MCF 10A (cell line): ENCODE data around the gene GAMT. TPM values are rescaled to one million over a fixed set of nuclear protein-coding genes. Genes with fewer than 3 reads are reported as not detected.

Experiments used
- BruUV-seq: library from RNA; stranded (reverse); fragments of 400-500 nt; replicated peaks from 2 replicates; lab custom pipeline; 2021; lab: Mats Ljungman, UMichigan
- CTCF ChIA-PET: fragments of 300-600 bp; sonication (Branson Sonifier 250); formaldehyde crosslinking; extraction: SDS; loops from one replicate; lab custom pipeline; 2021; ENCODE audit warnings: antibody characterized with exemption, inconsistent platforms; lab: Yijun Ruan, JAX
- POLR2A ChIA-PET: fragments of 300-600, 350-650 bp; sonication (Branson Sonifier 250); formaldehyde crosslinking; extraction: SDS; loops from one replicate; lab custom pipeline; 2020; ENCODE audit warnings: antibody characterized with exemption, inconsistent platforms; lab: Yijun Ruan, JAX
- DNase-seq: peaks from one replicate; pipeline ENCODE4 v3.0.0-alpha.2; 2018; ENCODE audit not compliant: unreplicated experiment
- H3K27ac Mint-ChIP-seq: one replicate; pipeline ENCODE4 v1.8.0; 2022; ENCODE audit warnings: mild to moderate bottlenecking, low read depth, mixed read lengths; ENCODE audit not compliant: unreplicated experiment
- H3K27me3 Mint-ChIP-seq: one replicate; pipeline ENCODE4 v1.8.0; 2022; ENCODE audit warnings: mixed read lengths; ENCODE audit not compliant: insufficient read depth, unreplicated experiment
- H3K36me3 Mint-ChIP-seq: one replicate; pipeline ENCODE4 v1.8.0; 2022; ENCODE audit warnings: mild to moderate bottlenecking, moderate library complexity, mixed read lengths; ENCODE audit not compliant: insufficient read depth, unreplicated experiment
- H3K4me1 Mint-ChIP-seq: one replicate; pipeline ENCODE4 v1.8.0; 2022; ENCODE audit warnings: mixed read lengths; ENCODE audit not compliant: insufficient read depth, unreplicated experiment
- H3K4me3 Mint-ChIP-seq: one replicate; pipeline ENCODE4 v1.8.0; 2022; ENCODE audit warnings: mild to moderate bottlenecking, moderate library complexity, mixed read lengths; ENCODE audit not compliant: unreplicated experiment
- H3K9me3 Mint-ChIP-seq: one replicate; pipeline ENCODE4 v1.8.0; 2022; ENCODE audit warnings: mixed read lengths; ENCODE audit not compliant: unreplicated experiment
- CTCF ChIP-seq: fragments of 200-600 bp; IDR thresholded peaks from one replicate; pipeline ENCODE4 v1.8.0; 2022; ENCODE audit warnings: antibody characterized with exemption, mild to moderate bottlenecking; ENCODE audit not compliant: unreplicated experiment
- intact Hi-C: fragments of 100-400 bp; cut with micrococcal nuclease; formaldehyde crosslinking; loops from 2 replicates; pipeline ENCODE4 v1.14.1; 2022
- total RNA-seq: library from RNA; stranded (reverse); gene quantifications from 2 replicates; pipeline ENCODE4 v1.2.3, GENCODE V29; 2022

Gene GAMT
- total RNA-seq, 1 experiment from 2014 or later, result 7.0 TPM

GRCh38 chr19:1435378-1435989, 34.1 kb upstream of the GAMT start:
- BruUV-seq, result no TSS peak
- Mint-ChIP-seq H3K27me3 (no peaks in the 10 kb centered on the region), H3K4me3 (no peak overlapping the region), H3K36me3 (peaks cover 75% of the 10 kb centered on the region), H3K27ac (no peak overlapping the region), H3K9me3 (no peaks in the 10 kb centered on the region), H3K4me1 (no peaks in the 10 kb centered on the region)
- ChIA-PET POLR2A (no interaction called here), CTCF (interaction anchor here (0.8 to 1.2 kb wide), 4 partner anchors 10 to 25 kb away, joined by 3 to 4 read pairs (median 4); no protein-coding TSS in a partner anchor)
- TF ChIP-seq CTCF, result no peak
- DNase-seq, result no peak
- intact Hi-C loops, result no loop called here

- H3K4me3 Mint-ChIP-seq, result no peak overlapping the region
- no peak for DNase-seq
- intact Hi-C loops, result no loop called here
- H3K27me3 Mint-ChIP-seq, result no peaks in the 10 kb centered on the region
- no peak for TF ChIP-seq CTCF
- BruUV-seq, result no TSS peak
- POLR2A ChIA-PET, result no interaction called here
- CTCF ChIA-PET, result interaction anchor here (0.9 kb wide), 1 partner anchor 11 kb away, joined by 4 read pairs; no protein-coding TSS in a partner anchor
- no peak overlapping the region for H3K27ac Mint-ChIP-seq
- peaks cover 75% of the 10 kb centered on the region for H3K36me3 Mint-ChIP-seq
- H3K9me3 Mint-ChIP-seq, result no peaks in the 10 kb centered on the region
- H3K4me1 Mint-ChIP-seq, result no peaks in the 10 kb centered on the region
Measured at GRCh38 chr19:1434577-1435060, 33.3 kb upstream of the GAMT start.

- H3K36me3 Mint-ChIP-seq, result peaks cover 77% of the 10 kb centered on the region
- no peaks in the 10 kb centered on the region for H3K9me3 Mint-ChIP-seq
- DNase-seq, result no peak
- no peak for TF ChIP-seq CTCF
- intact Hi-C loops, result no loop called here
- no peak overlapping the region for H3K27ac Mint-ChIP-seq
- no peaks in the 10 kb centered on the region for H3K27me3 Mint-ChIP-seq
- ChIA-PET POLR2A (no interaction called here), CTCF (no interaction called here)
- H3K4me3 Mint-ChIP-seq, result no peak overlapping the region
- no TSS peak for BruUV-seq
- H3K4me1 Mint-ChIP-seq, result no peaks in the 10 kb centered on the region
Measured at GRCh38 chr19:1434040-1434366, 32.7 kb upstream of the GAMT start.

- no peak for TF ChIP-seq CTCF
- BruUV-seq, result no TSS peak
Measured at GRCh38 chr19:1433119-1434039, 32.0 kb upstream of the GAMT start.

More at GRCh38 chr19:1433119-1434039, 32.0 kb upstream of the GAMT start:
- Mint-ChIP-seq H3K4me3 (no peak overlapping the region), H3K36me3 (peaks cover 79% of the 10 kb centered on the region), H3K27ac (no peak overlapping the region), H3K27me3 (no peaks in the 10 kb centered on the region), H3K9me3 (no peaks in the 10 kb centered on the region), H3K4me1 (no peaks in the 10 kb centered on the region)
- intact Hi-C loops, result no loop called here
- ChIA-PET POLR2A (no interaction called here), CTCF (no interaction called here)
- no peak for DNase-seq
